Osteoblast (primary cell): ENCODE data around the gene RANBP3. TPM values are rescaled to one million over a fixed set of nuclear protein-coding genes. Genes with fewer than 3 reads are reported as not detected.

Source experiments
- DNase-seq: peaks from one replicate; pipeline ENCODE4 v3.0.0; 2011; ENCODE audit warnings: low spot score, mixed read lengths; ENCODE audit not compliant: insufficient read length; ENCODE audit errors: missing footprints
- H2AFZ ChIP-seq: 2 replicates; pipeline ENCODE4 v1.6.0; 2011; ENCODE audit warnings: mild to moderate bottlenecking, low read length
- H3K27ac ChIP-seq: 2 replicates; pipeline ENCODE4 v1.5.1; 2011; ENCODE audit warnings: mild to moderate bottlenecking, low read depth, low read length, moderate library complexity
- H3K27me3 ChIP-seq: 2 replicates; pipeline ENCODE4 v1.6.0; 2012; ENCODE audit warnings: mild to moderate bottlenecking, control low read depth, inconsistent platforms, low read length, moderate library complexity; ENCODE audit not compliant: insufficient read depth
- H3K36me3 ChIP-seq: 2 replicates; pipeline ENCODE4 v1.5.1; 2011; ENCODE audit warnings: mild to moderate bottlenecking, low read length, control low read depth, moderate library complexity; ENCODE audit not compliant: insufficient read depth
- H3K4me1 ChIP-seq: 2 replicates; pipeline ENCODE4 v1.5.1; 2011; ENCODE audit warnings: mild to moderate bottlenecking, low read length, control low read depth, moderate library complexity; ENCODE audit not compliant: insufficient read depth
- H3K4me2 ChIP-seq: 2 replicates; pipeline ENCODE4 v1.6.0; 2011; ENCODE audit warnings: mild to moderate bottlenecking, low read length; ENCODE audit not compliant: insufficient read depth
- H3K4me3 ChIP-seq: fragments of 200-600 bp; sonication (generic); 3 replicates; pipeline ENCODE4 v1.5.1; 2012; ENCODE audit warnings: mild to moderate bottlenecking, low read length, inconsistent platforms; ENCODE audit not compliant: insufficient read depth
- H3K79me2 ChIP-seq: 2 replicates; pipeline ENCODE4 v1.6.0; 2012; ENCODE audit warnings: mild to moderate bottlenecking, low read length, control low read depth, inconsistent platforms; ENCODE audit not compliant: insufficient read depth
- H3K9me3 ChIP-seq: 2 replicates; pipeline ENCODE4 v1.5.1; 2011; ENCODE audit warnings: low read depth, low read length, control low read depth
- H4K20me1 ChIP-seq: 2 replicates; pipeline ENCODE4 v1.6.0; 2012; ENCODE audit warnings: mild to moderate bottlenecking, low read length, control low read depth; ENCODE audit not compliant: insufficient read depth
- total RNA-seq: library from RNA; depleted of rRNA; stranded (reverse); fragments of >200 nt; gene quantifications from 2 replicates; pipeline ENCODE4 v1.2.3, GENCODE V29; 2012
- TF ChIP-seq, protein P1 (sequence below): IDR thresholded peaks from 2 replicates; pipeline ENCODE4 v1.5.1; 2011; ENCODE audit warnings: mild to moderate bottlenecking, low read depth, low read length, moderate library complexity; ENCODE audit errors: extremely low read depth

The RANBP3 gene
- total RNA-seq, 1 donor: 40.5 TPM

DNA sequence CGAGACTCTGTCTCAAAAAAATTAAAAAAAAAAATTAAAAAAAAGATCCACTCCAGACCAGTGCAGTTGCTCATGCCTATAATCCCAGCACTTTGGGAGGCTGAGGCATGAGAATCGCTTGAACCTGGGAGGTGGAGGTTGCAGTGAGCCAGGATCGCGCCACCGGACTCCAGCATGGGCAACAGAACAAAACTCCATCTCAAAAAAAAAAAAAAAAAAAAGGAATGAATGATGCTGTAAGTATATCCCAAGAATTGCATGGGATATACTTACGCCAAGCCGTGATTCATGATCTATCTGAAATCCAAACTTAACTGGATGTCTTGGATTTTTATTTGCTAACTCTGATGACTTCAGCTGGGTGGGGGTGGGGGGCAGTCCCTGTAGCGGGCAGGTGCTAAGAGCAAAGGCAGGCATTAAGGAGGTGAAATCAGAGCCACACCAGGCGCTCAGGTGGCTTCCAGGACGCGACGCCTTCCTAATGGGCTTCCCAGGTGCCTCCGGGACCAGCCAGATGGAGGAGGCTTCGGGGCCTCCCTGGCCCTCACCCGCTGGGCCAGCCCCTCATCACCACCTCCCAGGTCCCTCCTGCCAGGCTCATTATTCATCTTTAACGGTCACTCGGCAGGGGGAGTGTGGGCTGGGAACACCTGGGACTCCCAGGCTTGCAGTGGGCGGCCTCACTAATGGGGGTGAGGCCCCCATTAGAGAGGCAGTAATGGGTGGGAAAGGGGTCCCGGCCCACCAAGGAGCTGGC, 96.2 kb downstream of the RANBP3 start:
- Histone ChIP-seq H3K36me3 (no peaks in the 10 kb centered on the region), H3K4me1 (peaks cover 6% of the 10 kb centered on the region), H3K79me2 (no peaks in the 10 kb centered on the region), H3K27me3 (peaks cover 6% of the 10 kb centered on the region), H3K27ac (no peak overlapping the region), H2AFZ (no peak overlapping the region), H3K9me3 (no peaks in the 10 kb centered on the region), H3K4me3 (no peak overlapping the region), H4K20me1 (no peaks in the 10 kb centered on the region), H3K4me2 (no peak overlapping the region)
- DNase-seq: peak; percentile 57
- TF ChIP-seq, protein P1, sequence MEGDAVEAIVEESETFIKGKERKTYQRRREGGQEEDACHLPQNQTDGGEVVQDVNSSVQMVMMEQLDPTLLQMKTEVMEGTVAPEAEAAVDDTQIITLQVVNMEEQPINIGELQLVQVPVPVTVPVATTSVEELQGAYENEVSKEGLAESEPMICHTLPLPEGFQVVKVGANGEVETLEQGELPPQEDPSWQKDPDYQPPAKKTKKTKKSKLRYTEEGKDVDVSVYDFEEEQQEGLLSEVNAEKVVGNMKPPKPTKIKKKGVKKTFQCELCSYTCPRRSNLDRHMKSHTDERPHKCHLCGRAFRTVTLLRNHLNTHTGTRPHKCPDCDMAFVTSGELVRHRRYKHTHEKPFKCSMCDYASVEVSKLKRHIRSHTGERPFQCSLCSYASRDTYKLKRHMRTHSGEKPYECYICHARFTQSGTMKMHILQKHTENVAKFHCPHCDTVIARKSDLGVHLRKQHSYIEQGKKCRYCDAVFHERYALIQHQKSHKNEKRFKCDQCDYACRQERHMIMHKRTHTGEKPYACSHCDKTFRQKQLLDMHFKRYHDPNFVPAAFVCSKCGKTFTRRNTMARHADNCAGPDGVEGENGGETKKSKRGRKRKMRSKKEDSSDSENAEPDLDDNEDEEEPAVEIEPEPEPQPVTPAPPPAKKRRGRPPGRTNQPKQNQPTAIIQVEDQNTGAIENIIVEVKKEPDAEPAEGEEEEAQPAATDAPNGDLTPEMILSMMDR: no peak

DNA sequence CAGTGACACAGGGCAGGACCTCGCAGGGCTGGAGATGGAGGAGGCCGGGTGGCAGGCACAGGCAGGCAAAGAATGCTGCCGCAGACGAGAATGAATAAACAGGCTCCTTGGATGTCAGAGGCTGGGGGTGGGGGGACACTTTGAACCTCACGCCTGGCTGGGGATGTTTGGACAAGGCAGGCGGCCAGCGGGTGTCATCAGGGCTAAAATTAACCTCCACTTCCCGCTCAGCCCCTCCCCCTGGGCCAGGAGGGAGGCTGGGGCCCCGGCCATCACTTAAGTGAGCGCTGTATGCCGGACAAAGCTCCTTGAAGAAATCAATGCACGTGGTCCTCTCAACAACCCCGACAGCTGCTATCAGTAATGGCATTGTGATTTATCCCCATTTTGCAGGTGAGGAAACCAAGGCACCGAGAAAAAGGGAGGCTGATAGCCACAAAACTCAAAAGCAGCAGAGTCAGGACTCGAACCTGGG, 97.3 kb downstream of the RANBP3 start:
- H2AFZ ChIP-seq: no peak overlapping the region
- H3K27ac ChIP-seq: no peak overlapping the region
- peak; percentile 90 for DNase-seq
- peaks cover 6% of the 10 kb centered on the region for H3K4me1 ChIP-seq
- H3K79me2 ChIP-seq: no peaks in the 10 kb centered on the region
- no peaks in the 10 kb centered on the region for H3K36me3 ChIP-seq
- H3K4me2 ChIP-seq: peak overlapping the region; percentile 43
- peaks cover 6% of the 10 kb centered on the region for H3K27me3 ChIP-seq
- TF ChIP-seq, protein P1: no peak
- no peaks in the 10 kb centered on the region for H3K9me3 ChIP-seq
- no peaks in the 10 kb centered on the region for H4K20me1 ChIP-seq
- H3K4me3 ChIP-seq: peak overlapping the region; percentile 25

DNA sequence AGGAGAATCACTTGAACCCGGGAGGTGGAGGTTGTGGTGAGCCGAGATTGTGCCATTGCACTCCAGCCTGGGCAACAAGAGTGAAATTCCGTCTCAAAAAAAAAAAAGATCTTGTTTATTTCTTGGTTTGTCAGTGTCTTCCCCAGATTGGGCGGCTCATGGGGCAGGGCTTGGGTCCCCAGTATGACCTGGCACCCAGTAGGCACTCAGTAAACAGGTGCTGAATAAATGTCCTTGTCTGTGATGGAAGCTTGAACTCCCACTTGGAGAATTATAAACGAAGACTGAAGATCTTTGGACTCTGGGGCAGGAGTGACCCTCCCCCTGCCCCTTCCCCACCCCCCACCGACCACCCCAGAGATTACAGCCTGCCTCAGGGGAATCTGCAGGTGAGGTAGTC, 97.7 kb downstream of the RANBP3 start:
- Histone ChIP-seq H3K27ac (no peak overlapping the region), H3K4me2 (peak overlapping the region; percentile 43), H3K9me3 (no peaks in the 10 kb centered on the region), H3K79me2 (no peaks in the 10 kb centered on the region), H3K27me3 (peaks cover 6% of the 10 kb centered on the region), H2AFZ (no peak overlapping the region), H3K4me1 (peaks cover 6% of the 10 kb centered on the region), H4K20me1 (no peaks in the 10 kb centered on the region), H3K4me3 (no peak overlapping the region), H3K36me3 (no peaks in the 10 kb centered on the region)
- TF ChIP-seq, protein P1: no peak
- peak; percentile 71 for DNase-seq

DNA sequence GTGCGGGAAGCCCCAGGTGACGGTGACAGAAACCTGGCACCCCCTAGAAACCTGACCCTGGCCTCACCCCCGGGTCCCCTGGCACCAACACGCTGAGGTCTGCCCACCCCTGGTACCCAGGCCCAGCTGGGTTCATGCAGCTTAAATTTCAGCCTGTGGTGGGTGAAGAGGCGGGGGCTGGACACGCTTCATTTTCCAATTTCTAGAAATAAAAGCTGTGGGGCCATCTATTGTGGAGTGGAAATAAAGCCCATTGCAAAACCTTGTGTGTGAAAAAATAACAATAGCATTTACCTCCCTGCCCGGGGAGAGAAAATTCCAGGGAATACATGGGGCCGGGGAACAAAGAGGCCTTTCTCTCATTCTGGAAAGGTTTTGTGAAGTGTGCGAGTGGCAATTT, 100.1 kb downstream of the RANBP3 start:
- TF ChIP-seq, protein P1: no peak
- Histone ChIP-seq H3K27ac (no peak overlapping the region), H4K20me1 (no peaks in the 10 kb centered on the region), H3K9me3 (no peaks in the 10 kb centered on the region), H3K36me3 (no peaks in the 10 kb centered on the region), H3K27me3 (peaks cover 6% of the 10 kb centered on the region), H3K79me2 (no peaks in the 10 kb centered on the region), H3K4me2 (no peak overlapping the region), H3K4me1 (peaks cover 6% of the 10 kb centered on the region), H2AFZ (no peak overlapping the region), H3K4me3 (no peak overlapping the region)
- DNase-seq: peak; percentile 42
